Measurements from ENCODE around the gene SIDT1. TPM values are rescaled to one million over a fixed set of nuclear protein-coding genes. Genes with fewer than 3 reads are reported as not detected.

SIDT1 gene
- total RNA-seq, 1 experiment from 2014 or later, result not detected

DNA sequence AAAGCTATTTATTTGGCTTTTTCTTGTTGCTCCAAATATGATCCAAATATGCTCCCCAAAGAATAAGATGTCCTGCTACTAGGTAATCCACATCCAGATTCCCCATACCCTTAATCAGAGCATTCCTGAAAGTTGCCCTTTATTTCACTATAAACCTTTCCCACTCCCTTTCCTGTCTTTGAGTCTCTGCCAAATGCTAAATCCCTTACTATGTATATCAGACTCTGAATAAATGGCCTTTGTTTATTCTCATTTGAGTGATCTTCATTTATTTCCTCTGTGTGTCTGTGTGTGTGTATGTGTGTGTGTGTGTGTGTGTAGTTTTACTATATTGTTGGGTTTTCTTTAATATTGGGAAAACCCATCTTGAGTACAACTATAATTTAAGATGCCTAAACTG is 10.4 kb upstream of the SIDT1 start:
- H4K20me1 ChIP-seq (ENCODE audit: control insufficient read depth, insufficient read depth, insufficient read length), result no peaks in the 10 kb centered on the region
- H4K8ac ChIP-seq (replicated peaks; ENCODE audit: insufficient read length, low read depth, low read length), result no peak overlapping the region
- no peak overlapping the region for H4K91ac ChIP-seq (ENCODE audit: insufficient read length, low read depth, low read length)
- no peak overlapping the region for H4K5ac ChIP-seq (ENCODE audit: insufficient read length, low read depth, low read length)
- no peaks in the 10 kb centered on the region for H3K23me2 ChIP-seq (ENCODE audit: insufficient read length, low read depth, low read length, poor library complexity, severe bottlenecking)
- no peak overlapping the region for H3K27ac Mint-ChIP-seq
- no peaks in the 10 kb centered on the region for H3K9me3 ChIP-seq (ENCODE audit: control insufficient read depth, low read depth, low read length)
- H3K14ac ChIP-seq (ENCODE audit: insufficient read depth, low read length), result no peak overlapping the region
- no peak overlapping the region for H2BK5ac ChIP-seq (ENCODE audit: insufficient read length, low read length)
- no peaks in the 10 kb centered on the region for H3K27me3 ChIP-seq (ENCODE audit: insufficient read depth, low read length)
- no peaks in the 10 kb centered on the region for H3K79me2 ChIP-seq (ENCODE audit: insufficient read depth, low read length)
- H2AK5ac ChIP-seq (ENCODE audit: insufficient read length, low read length), result no peak overlapping the region
- H3K27me3 Mint-ChIP-seq (ENCODE audit: low read depth), result peaks cover 46% of the 10 kb centered on the region
- H3K4me1 ChIP-seq (ENCODE audit: insufficient read depth, low read length), result no peaks in the 10 kb centered on the region
- H3K56ac ChIP-seq (ENCODE audit: insufficient read length, low read depth, low read length), result no peak overlapping the region
- no peak overlapping the region for H2AFZ ChIP-seq (ENCODE audit: low read length)
- no peak overlapping the region for H3K4me3 Mint-ChIP-seq
- H3K4me1 Mint-ChIP-seq, result no peaks in the 10 kb centered on the region
- H3K23ac ChIP-seq (ENCODE audit: insufficient read length, low read depth, low read length), result no peak overlapping the region
- H2BK120ac ChIP-seq (ENCODE audit: low read depth, low read length, poor library complexity, severe bottlenecking), result no peak overlapping the region
- H3K9me3 Mint-ChIP-seq, result no peaks in the 10 kb centered on the region
- no peak overlapping the region for H3K4ac ChIP-seq (ENCODE audit: low read depth, low read length)
- no peak overlapping the region for H3K27ac ChIP-seq (ENCODE audit: insufficient read length, low read depth, low read length)
- H3T11ph ChIP-seq (ENCODE audit: low read length), result no peak overlapping the region
- H2BK20ac ChIP-seq (ENCODE audit: low read depth, low read length, poor library complexity, severe bottlenecking), result no peak overlapping the region
- TF ChIP-seq, protein P1, sequence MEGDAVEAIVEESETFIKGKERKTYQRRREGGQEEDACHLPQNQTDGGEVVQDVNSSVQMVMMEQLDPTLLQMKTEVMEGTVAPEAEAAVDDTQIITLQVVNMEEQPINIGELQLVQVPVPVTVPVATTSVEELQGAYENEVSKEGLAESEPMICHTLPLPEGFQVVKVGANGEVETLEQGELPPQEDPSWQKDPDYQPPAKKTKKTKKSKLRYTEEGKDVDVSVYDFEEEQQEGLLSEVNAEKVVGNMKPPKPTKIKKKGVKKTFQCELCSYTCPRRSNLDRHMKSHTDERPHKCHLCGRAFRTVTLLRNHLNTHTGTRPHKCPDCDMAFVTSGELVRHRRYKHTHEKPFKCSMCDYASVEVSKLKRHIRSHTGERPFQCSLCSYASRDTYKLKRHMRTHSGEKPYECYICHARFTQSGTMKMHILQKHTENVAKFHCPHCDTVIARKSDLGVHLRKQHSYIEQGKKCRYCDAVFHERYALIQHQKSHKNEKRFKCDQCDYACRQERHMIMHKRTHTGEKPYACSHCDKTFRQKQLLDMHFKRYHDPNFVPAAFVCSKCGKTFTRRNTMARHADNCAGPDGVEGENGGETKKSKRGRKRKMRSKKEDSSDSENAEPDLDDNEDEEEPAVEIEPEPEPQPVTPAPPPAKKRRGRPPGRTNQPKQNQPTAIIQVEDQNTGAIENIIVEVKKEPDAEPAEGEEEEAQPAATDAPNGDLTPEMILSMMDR (conservative IDR thresholded peaks at IDR 0.05), result no peak
- no peak overlapping the region for H2BK15ac ChIP-seq (ENCODE audit: low read depth, low read length)
- no peak for DNase-seq
- no peaks in the 10 kb centered on the region for H3K79me1 ChIP-seq (ENCODE audit: insufficient read depth, low read depth, low read length, poor library complexity, severe bottlenecking)
- no peaks in the 10 kb centered on the region for H3K36me3 Mint-ChIP-seq (ENCODE audit: insufficient read depth in 1 of 3, low read depth in 3 of 3)
- no peak overlapping the region for H3K4me2 ChIP-seq (ENCODE audit: insufficient read depth, insufficient read length, low read length)
- no peak overlapping the region for H3K18ac ChIP-seq (ENCODE audit: insufficient read length, low read depth, low read length)
- no peak overlapping the region for H2BK12ac ChIP-seq (ENCODE audit: insufficient read length, low read depth, low read length)
- no peak overlapping the region for H3K9ac ChIP-seq (ENCODE audit: extremely low read depth, insufficient read length, low read length)

Measured in H9 (cell line).